Measurements from ENCODE around the gene TANK. TPM values are rescaled to one million over a fixed set of nuclear protein-coding genes. Genes with fewer than 3 reads are reported as not detected.

Gene TANK
- polyA plus RNA-seq, 3 donors = 72.7 to 91.7 (median 73.5) TPM

GRCh38 chr2:161245261-161245553 is 85.0 kb downstream of the TANK start:
- no peak for DNase-seq
- Histone ChIP-seq H3K27me3 (ENCODE audit: control insufficient read depth in 2 of 2, insufficient read depth in 2 of 2, low read length in 2 of 2) (peaks cover 38 to 93% of the 10 kb centered on the region in 2 donors), H3K4me3 (replicated peaks in 1 of 3; ENCODE audit: low read depth in 2 of 3, low read length in 3 of 3) (peak overlapping the region in 2 of 3 experiments; percentile 68 to 73), H3K79me2 (ENCODE audit: insufficient read depth, low read length) (no peaks in the 10 kb centered on the region), H3K4me1 (ENCODE audit: control insufficient read depth in 1 of 2, insufficient read depth in 2 of 2, low read length in 2 of 2) (peaks cover 4 to 14% of the 10 kb centered on the region in 2 donors), H3K4me2 (replicated peaks; ENCODE audit: extremely low read depth, low read length, poor library complexity, severe bottlenecking) (peak overlapping the region; percentile 72), H4K20me1 (ENCODE audit: insufficient read depth, low read length) (no peaks in the 10 kb centered on the region), H3K27ac (ENCODE audit: low read depth in 1 of 2, low read length in 2 of 2) (no peak overlapping the region), H2AFZ (ENCODE audit: insufficient read depth, low read depth, low read length, poor library complexity, severe bottlenecking) (peak overlapping the region; percentile 79), H3K9me3 (replicated peaks in 1 of 2; ENCODE audit: control insufficient read depth in 1 of 2, insufficient read depth in 1 of 2, low read length in 2 of 2) (no peaks in the 10 kb centered on the region), H3K9ac (ENCODE audit: insufficient read depth, low read length, poor library complexity, severe bottlenecking) (peak overlapping the region; percentile 62), H3K36me3 (replicated peaks in 1 of 2; ENCODE audit: control insufficient read depth in 1 of 2, insufficient read depth in 2 of 2, low read length in 2 of 2) (no peaks in the 10 kb centered on the region)
- no CpG with 5 or more reads among the region's 5 CpGs for WGBS (ENCODE audit: insufficient coverage)
- peaks cover 2 to 4% of the 10 kb centered on the region in 2 donors for H3K36me3 Mint-ChIP-seq
- peaks cover 9 to 35% (median 15%) of the 10 kb centered on the region in 3 donors for H3K27me3 Mint-ChIP-seq (ENCODE audit: low read depth in 3 of 3)
- H3K4me3 Mint-ChIP-seq = peak overlapping the region; percentile 72 to 90
- TF ChIP-seq, protein P1, sequence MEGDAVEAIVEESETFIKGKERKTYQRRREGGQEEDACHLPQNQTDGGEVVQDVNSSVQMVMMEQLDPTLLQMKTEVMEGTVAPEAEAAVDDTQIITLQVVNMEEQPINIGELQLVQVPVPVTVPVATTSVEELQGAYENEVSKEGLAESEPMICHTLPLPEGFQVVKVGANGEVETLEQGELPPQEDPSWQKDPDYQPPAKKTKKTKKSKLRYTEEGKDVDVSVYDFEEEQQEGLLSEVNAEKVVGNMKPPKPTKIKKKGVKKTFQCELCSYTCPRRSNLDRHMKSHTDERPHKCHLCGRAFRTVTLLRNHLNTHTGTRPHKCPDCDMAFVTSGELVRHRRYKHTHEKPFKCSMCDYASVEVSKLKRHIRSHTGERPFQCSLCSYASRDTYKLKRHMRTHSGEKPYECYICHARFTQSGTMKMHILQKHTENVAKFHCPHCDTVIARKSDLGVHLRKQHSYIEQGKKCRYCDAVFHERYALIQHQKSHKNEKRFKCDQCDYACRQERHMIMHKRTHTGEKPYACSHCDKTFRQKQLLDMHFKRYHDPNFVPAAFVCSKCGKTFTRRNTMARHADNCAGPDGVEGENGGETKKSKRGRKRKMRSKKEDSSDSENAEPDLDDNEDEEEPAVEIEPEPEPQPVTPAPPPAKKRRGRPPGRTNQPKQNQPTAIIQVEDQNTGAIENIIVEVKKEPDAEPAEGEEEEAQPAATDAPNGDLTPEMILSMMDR (IDR thresholded peaks at IDR 0.05) = no peak
- intact Hi-C loops (cut with micrococcal nuclease) = no loop called here
- peaks cover 0 to 5% (median 1%) of the 10 kb centered on the region in 7 donors for H3K9me3 Mint-ChIP-seq
- H3K4me1 Mint-ChIP-seq = peaks cover 18% of the 10 kb centered on the region
- peak overlapping the region in 2 of 7 donors; percentile 40 to 64 for H3K27ac Mint-ChIP-seq

DNA sequence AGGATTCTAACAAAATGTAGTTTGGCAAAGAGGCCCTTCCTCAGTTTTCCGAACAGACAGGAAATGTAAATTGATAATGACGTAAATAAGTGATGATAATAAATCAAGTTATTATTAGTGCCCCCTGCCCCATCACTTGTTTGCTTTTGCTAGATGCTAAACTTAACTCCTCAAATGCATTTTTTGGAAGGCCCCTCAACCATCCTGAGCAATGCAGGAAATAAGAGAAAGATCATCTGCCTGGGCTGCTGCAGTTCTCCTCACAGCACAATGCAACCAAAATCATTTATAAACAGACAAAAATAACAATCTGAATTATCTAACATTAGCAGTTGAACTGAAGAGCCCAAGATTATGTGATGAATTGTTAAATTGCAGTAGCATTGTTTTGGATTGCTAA is 85.4 kb downstream of the TANK start:
- intact Hi-C loops (cut with micrococcal nuclease) = no loop called here
- Histone ChIP-seq H3K4me3 (replicated peaks in 1 of 3; ENCODE audit: low read depth in 2 of 3, low read length in 3 of 3) (no peak overlapping the region), H3K4me1 (ENCODE audit: control insufficient read depth in 1 of 2, insufficient read depth in 2 of 2, low read length in 2 of 2) (peaks cover 4 to 14% of the 10 kb centered on the region in 2 donors)

More for the DNA sequence above, 85.4 kb downstream of the TANK start:
- no CpG with 5 or more reads among the region's 2 CpGs for WGBS (ENCODE audit: insufficient coverage)
- peak overlapping the region; percentile 79 for H2AFZ ChIP-seq (ENCODE audit: insufficient read depth, low read depth, low read length, poor library complexity, severe bottlenecking)
- peaks cover 18% of the 10 kb centered on the region for H3K4me1 Mint-ChIP-seq
- H3K27ac ChIP-seq (ENCODE audit: low read depth in 1 of 2, low read length in 2 of 2) = no peak overlapping the region
- peaks cover 9 to 35% (median 15%) of the 10 kb centered on the region in 3 donors for H3K27me3 Mint-ChIP-seq (ENCODE audit: low read depth in 3 of 3)
- no peak for DNase-seq
- H3K9me3 Mint-ChIP-seq = peaks cover 0 to 5% (median 1%) of the 10 kb centered on the region in 7 donors
- peak overlapping the region in 1 of 7 donors; percentile 40 for H3K27ac Mint-ChIP-seq
- peak overlapping the region in 1 of 2 donors; percentile 90 for H3K4me3 Mint-ChIP-seq
- TF ChIP-seq, protein P1 (IDR thresholded peaks at IDR 0.05) = no peak
- H3K4me2 ChIP-seq (replicated peaks; ENCODE audit: extremely low read depth, low read length, poor library complexity, severe bottlenecking) = no peak overlapping the region
- H3K36me3 ChIP-seq (replicated peaks in 1 of 2; ENCODE audit: control insufficient read depth in 1 of 2, insufficient read depth in 2 of 2, low read length in 2 of 2) = no peaks in the 10 kb centered on the region
- H3K36me3 Mint-ChIP-seq = peaks cover 2 to 4% of the 10 kb centered on the region in 2 donors
- H3K27me3 ChIP-seq (ENCODE audit: control insufficient read depth in 2 of 2, insufficient read depth in 2 of 2, low read length in 2 of 2) = peaks cover 38 to 89% of the 10 kb centered on the region in 2 donors
- no peak overlapping the region for H3K9ac ChIP-seq (ENCODE audit: insufficient read depth, low read length, poor library complexity, severe bottlenecking)
- no peaks in the 10 kb centered on the region for H3K9me3 ChIP-seq (replicated peaks in 1 of 2; ENCODE audit: control insufficient read depth in 1 of 2, insufficient read depth in 1 of 2, low read length in 2 of 2)
- no peaks in the 10 kb centered on the region for H3K79me2 ChIP-seq (ENCODE audit: insufficient read depth, low read length)
- H4K20me1 ChIP-seq (ENCODE audit: insufficient read depth, low read length) = no peaks in the 10 kb centered on the region

All from CD14-positive monocyte (primary cell).